ENCODE results near the gene STK25.

Gene STK25

DNA sequence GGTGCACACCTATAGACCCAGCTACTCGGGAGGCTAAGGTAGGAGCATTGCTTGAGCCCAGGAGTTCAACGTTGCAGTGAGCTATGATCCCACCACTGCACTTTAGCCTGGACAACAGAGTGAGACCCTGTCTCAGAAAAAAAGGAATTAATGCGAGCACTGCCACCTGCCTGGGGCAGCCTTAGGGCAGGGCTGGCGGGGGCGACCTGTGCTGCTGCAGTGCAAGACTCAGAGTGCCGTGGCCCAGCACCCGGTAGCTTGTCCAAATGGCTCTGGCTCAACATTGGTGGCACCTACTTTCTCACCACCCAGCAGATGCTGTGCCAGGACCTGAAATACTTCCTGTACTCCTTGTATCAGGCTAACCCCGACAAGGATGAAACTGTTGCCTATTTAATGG, 30.2 kb downstream of the STK25 start:
- no peak for DNase-seq (ENCODE audit: low read depth, low spot score)
- Histone ChIP-seq H3K4me3 (ENCODE audit: low read length) (no peak overlapping the region), H3K4me1 (ENCODE audit: control insufficient read depth, insufficient read depth, low read length) (no peaks in the 10 kb centered on the region), H3K36me3 (ENCODE audit: control insufficient read depth, insufficient read depth, low read length) (no peaks in the 10 kb centered on the region), H3K27ac (ENCODE audit: low read length) (no peak overlapping the region), H3K9me3 (ENCODE audit: control insufficient read depth, insufficient read depth, low read length) (no peaks in the 10 kb centered on the region), H3K27me3 (ENCODE audit: control insufficient read depth, insufficient read depth, low read length) (no peaks in the 10 kb centered on the region)
- WGBS (ENCODE audit: insufficient coverage, insufficient read length): no CpG with 5 or more reads among the region's 8 CpGs

DNA sequence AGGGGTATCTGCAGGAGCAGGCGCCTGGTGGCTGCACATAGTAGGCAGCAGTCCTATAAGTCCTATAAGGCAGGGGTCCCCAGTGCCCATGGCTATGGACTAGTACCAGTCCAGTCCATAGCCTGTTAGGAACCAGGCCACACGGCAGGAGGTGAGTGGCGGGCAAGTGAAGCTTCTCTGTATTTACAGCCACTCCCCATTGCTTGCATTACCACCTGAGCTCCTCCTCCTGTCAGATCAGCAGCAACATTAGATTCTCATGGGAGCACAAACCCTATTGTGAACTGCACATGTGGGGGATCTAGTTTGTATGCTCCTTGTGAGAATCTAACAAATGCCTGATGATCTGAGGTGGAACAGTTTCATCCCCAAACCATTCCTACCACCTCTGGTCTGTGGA, 33.1 kb downstream of the STK25 start:
- H3K4me1 ChIP-seq (ENCODE audit: control insufficient read depth, insufficient read depth, low read length): no peaks in the 10 kb centered on the region
- WGBS (ENCODE audit: insufficient coverage, insufficient read length): no CpG with 5 or more reads among the region's 3 CpGs
- H3K36me3 ChIP-seq (ENCODE audit: control insufficient read depth, insufficient read depth, low read length): no peaks in the 10 kb centered on the region
- H3K27me3 ChIP-seq (ENCODE audit: control insufficient read depth, insufficient read depth, low read length): no peaks in the 10 kb centered on the region
- 0 out of 2 replicates have a peak, but pooled peaks cover 1% of the 10 kb centered on the region for H3K9me3 ChIP-seq (ENCODE audit: control insufficient read depth, insufficient read depth, low read length)
- no peak for DNase-seq (ENCODE audit: low read depth, low spot score)
- no peak overlapping the region for H3K4me3 ChIP-seq (ENCODE audit: low read length)
- H3K27ac ChIP-seq (ENCODE audit: low read length): no peak overlapping the region

DNA sequence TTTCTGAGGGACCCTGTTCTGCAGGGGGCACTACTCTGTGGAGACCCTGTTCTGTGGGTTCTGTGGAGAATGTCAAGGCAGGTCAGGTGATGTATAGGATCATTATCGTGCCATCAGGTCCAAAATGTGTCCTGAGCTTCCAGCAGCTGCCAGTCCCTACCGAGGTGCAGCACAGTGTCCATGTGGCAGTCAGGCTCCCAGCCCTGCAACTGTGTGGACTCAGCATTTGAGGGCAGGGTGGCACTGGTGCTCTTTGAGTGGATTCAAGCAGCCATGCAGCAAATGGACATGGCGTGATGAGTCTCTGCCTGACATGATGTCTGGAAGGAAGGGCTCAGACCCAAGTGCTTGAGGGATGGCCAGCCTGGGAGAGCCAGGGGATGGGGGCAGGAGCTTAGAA, 35.0 kb downstream of the STK25 start:
- no peaks in the 10 kb centered on the region for H3K4me1 ChIP-seq (ENCODE audit: control insufficient read depth, insufficient read depth, low read length)
- no CpG with 5 or more reads among the region's 3 CpGs for WGBS (ENCODE audit: insufficient coverage, insufficient read length)
- H3K27me3 ChIP-seq (ENCODE audit: control insufficient read depth, insufficient read depth, low read length): no peaks in the 10 kb centered on the region
- no peak for DNase-seq (ENCODE audit: low read depth, low spot score)
- H3K36me3 ChIP-seq (ENCODE audit: control insufficient read depth, insufficient read depth, low read length): no peaks in the 10 kb centered on the region
- no peak overlapping the region for H3K4me3 ChIP-seq (ENCODE audit: low read length)
- no peak overlapping the region for H3K27ac ChIP-seq (ENCODE audit: low read length)
- H3K9me3 ChIP-seq (ENCODE audit: control insufficient read depth, insufficient read depth, low read length): 0 out of 2 replicates have a peak, but pooled peaks cover 1% of the 10 kb centered on the region

DNA sequence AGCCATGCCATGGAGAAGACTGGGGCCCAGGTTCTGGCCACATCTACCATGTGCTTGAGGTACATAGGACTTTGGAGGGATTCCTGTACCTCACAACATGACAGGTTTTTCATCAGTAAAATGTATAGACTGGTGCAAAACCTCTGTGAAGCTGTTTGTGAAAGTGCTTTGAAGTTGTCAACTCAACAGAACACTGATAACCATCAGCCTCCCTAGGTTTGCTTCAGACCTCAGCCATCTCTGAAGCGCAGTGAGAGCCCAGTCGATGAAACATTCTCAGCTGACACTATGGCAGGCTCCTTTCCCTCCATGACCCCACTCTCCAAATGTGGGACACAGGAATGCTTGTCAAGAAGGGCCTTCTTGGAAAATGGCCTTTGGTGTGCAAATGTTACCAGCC, 38.6 kb downstream of the STK25 start:
- no peak overlapping the region for H3K4me3 ChIP-seq (ENCODE audit: low read length)
- no peaks in the 10 kb centered on the region for H3K27me3 ChIP-seq (ENCODE audit: control insufficient read depth, insufficient read depth, low read length)
- no peak for DNase-seq (ENCODE audit: low read depth, low spot score)
- H3K9me3 ChIP-seq (ENCODE audit: control insufficient read depth, insufficient read depth, low read length): 0 out of 2 replicates have a peak, but pooled peaks cover 1% of the 10 kb centered on the region
- WGBS (ENCODE audit: insufficient coverage, insufficient read length): no CpG with 5 or more reads among the region's 2 CpGs
- H3K27ac ChIP-seq (ENCODE audit: low read length): no peak overlapping the region
- no peaks in the 10 kb centered on the region for H3K36me3 ChIP-seq (ENCODE audit: control insufficient read depth, insufficient read depth, low read length)
- no peaks in the 10 kb centered on the region for H3K4me1 ChIP-seq (ENCODE audit: control insufficient read depth, insufficient read depth, low read length)

DNA sequence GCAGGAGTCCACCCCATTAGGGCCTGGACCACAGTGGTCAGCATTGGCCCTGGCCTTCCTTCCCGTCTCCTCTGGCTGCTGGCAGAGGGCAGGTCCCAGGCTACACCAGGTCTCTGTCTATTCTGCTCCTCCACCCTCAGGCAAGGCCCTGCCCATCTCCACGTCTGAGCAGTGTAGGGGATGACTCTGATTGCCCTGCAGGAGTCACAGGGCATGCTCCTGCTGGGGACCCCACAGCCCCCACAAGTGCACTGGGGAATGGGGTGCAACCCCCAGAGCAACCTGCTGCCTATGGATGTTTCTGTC, 40.0 kb downstream of the STK25 start:
- Histone ChIP-seq H3K36me3 (ENCODE audit: control insufficient read depth, insufficient read depth, low read length) (no peaks in the 10 kb centered on the region), H3K4me3 (ENCODE audit: low read length) (no peak overlapping the region), H3K9me3 (ENCODE audit: control insufficient read depth, insufficient read depth, low read length) (0 out of 2 replicates have a peak, but pooled peaks cover 1% of the 10 kb centered on the region), H3K27ac (ENCODE audit: low read length) (no peak overlapping the region), H3K27me3 (ENCODE audit: control insufficient read depth, insufficient read depth, low read length) (no peaks in the 10 kb centered on the region), H3K4me1 (ENCODE audit: control insufficient read depth, insufficient read depth, low read length) (no peaks in the 10 kb centered on the region)
- WGBS (ENCODE audit: insufficient coverage, insufficient read length): no CpG with 5 or more reads among the region's 2 CpGs
- no peak for DNase-seq (ENCODE audit: low read depth, low spot score)

DNA sequence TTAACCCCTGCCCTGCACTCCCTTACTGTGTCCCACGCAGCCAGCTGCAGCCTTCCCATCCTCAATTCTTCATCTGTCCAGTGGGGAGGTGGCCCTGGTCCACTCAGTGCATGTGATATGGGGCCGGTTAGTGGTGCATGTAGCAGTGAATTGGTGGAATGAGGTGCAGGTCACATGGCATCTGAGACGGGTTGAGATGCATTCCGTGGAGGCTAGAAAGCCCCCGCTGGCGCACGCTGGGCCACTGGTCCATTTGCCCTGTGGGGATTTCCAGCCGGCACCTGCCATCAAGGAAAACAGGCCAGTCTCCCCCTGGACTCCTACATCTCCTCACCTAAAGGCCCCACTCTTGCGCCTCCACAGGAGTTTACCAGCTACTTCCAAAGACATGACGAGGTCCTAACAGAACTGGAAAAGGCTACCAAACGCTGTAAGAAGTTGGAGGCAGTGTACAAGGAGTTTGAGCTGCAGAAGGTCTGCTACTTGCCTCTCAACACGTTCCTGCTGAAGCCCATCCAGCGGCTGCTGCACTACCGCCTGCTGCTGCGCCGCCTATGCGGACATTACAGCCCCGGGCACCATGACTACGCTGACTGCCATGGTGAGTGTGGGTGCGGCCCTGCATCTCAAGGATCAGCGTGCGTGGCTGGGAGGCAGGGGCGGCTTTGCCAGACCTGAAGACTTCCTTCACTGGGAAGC, 40.5 kb downstream of the STK25 start:
- no peaks in the 10 kb centered on the region for H3K27me3 ChIP-seq (ENCODE audit: control insufficient read depth, insufficient read depth, low read length)
- H3K4me1 ChIP-seq (ENCODE audit: control insufficient read depth, insufficient read depth, low read length): no peaks in the 10 kb centered on the region
- WGBS (ENCODE audit: insufficient coverage, insufficient read length): no CpG with 5 or more reads among the region's 23 CpGs
- H3K36me3 ChIP-seq (ENCODE audit: control insufficient read depth, insufficient read depth, low read length): no peaks in the 10 kb centered on the region
- no peak overlapping the region for H3K4me3 ChIP-seq (ENCODE audit: low read length)
- 0 out of 2 replicates have a peak, but pooled peaks cover 1% of the 10 kb centered on the region for H3K9me3 ChIP-seq (ENCODE audit: control insufficient read depth, insufficient read depth, low read length)
- no peak for DNase-seq (ENCODE audit: low read depth, low spot score)
- no peak overlapping the region for H3K27ac ChIP-seq (ENCODE audit: low read length)

DNA sequence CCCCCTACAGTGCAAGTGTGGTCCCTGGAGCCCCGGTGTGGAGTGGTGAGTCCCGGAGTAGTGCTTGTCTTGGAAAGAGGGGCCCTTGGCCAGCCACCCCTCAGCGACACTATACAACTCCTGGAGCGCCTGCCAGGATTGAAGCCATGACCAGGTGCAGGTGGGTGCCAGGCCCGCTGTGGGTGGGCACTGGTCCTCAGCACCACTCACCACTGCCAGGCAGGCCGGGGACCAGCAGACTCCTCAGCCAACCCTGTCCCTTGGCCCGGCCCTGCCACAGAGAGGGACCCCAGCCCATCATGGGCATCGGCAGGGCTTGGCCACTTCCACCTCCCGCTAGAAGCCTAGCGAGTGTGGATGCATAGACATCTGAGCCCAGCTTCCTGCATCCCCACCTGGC, 42.2 kb downstream of the STK25 start:
- no peak overlapping the region for H3K27ac ChIP-seq (ENCODE audit: low read length)
- H3K27me3 ChIP-seq (ENCODE audit: control insufficient read depth, insufficient read depth, low read length): no peaks in the 10 kb centered on the region
- no CpG with 5 or more reads among the region's 10 CpGs for WGBS (ENCODE audit: insufficient coverage, insufficient read length)
- 0 out of 2 replicates have a peak, but pooled peaks cover under 1% of the 10 kb centered on the region for H3K9me3 ChIP-seq (ENCODE audit: control insufficient read depth, insufficient read depth, low read length)
- no peaks in the 10 kb centered on the region for H3K4me1 ChIP-seq (ENCODE audit: control insufficient read depth, insufficient read depth, low read length)
- no peaks in the 10 kb centered on the region for H3K36me3 ChIP-seq (ENCODE audit: control insufficient read depth, insufficient read depth, low read length)
- no peak for DNase-seq (ENCODE audit: low read depth, low spot score)
- no peak overlapping the region for H3K4me3 ChIP-seq (ENCODE audit: low read length)

DNA sequence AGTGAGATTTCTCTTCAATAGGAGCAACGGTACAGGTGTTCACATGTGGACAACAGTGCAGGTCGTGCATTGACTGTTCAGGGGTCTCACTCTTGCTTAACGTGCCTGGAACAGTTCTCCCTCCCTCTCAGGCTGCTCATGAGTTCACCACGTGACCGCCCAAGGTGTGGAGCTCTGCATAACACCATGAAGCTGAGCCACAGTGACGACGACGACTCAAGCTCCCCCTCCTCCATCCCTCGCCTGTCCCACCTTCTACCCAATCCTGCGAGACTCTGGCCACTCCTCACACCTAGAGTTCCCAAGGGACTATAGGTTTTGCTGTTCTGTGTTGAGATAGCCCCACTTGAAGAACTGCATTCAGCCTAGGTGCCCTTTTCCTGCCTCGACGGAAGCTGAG, 42.8 kb downstream of the STK25 start:
- H3K9me3 ChIP-seq (ENCODE audit: control insufficient read depth, insufficient read depth, low read length): no peaks in the 10 kb centered on the region
- H3K4me3 ChIP-seq (ENCODE audit: low read length): no peak overlapping the region
- WGBS (ENCODE audit: insufficient coverage, insufficient read length): no CpG with 5 or more reads among the region's 12 CpGs
- no peak overlapping the region for H3K27ac ChIP-seq (ENCODE audit: low read length)
- no peaks in the 10 kb centered on the region for H3K36me3 ChIP-seq (ENCODE audit: control insufficient read depth, insufficient read depth, low read length)
- no peaks in the 10 kb centered on the region for H3K4me1 ChIP-seq (ENCODE audit: control insufficient read depth, insufficient read depth, low read length)
- H3K27me3 ChIP-seq (ENCODE audit: control insufficient read depth, insufficient read depth, low read length): no peaks in the 10 kb centered on the region
- no peak for DNase-seq (ENCODE audit: low read depth, low spot score)

DNA sequence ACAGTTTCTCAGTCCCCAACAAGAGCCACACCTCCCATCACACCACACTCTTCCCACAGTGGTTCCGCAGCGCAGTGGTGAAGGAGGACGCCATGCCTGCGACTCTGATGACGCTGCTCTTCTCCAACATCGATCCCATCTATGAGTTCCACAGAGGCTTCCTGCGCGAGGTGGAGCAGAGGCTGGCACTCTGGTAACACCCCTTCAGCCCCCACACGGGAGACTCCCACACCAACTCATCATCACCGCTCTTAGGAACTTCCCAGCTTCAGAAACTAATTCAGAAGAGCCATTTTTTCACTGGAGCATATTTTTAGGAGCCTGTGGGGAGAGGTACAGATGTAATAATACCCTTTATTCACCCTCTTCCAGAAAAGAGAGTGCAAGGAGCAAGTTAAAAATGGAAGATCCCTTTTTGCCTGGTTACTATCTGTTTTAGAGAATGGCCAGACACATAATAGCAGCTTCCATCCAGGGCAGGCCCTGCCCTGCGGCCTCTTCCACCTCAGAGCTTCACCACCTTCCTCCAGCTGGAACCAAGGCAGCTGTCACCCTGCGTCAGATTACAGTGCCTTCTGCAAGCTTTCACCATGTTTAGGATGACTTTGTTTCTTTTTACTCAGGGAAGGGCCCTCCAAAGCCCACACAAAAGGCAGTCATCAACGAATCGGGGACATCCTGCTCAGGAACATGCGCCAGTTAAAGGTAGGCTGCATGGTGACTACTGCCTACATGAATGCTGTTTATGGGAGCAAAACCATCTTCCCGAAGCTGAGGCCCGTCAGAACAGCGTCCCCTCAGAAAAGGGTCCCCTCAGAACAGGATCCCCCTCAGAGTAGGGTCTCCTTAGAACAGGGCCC, 44.9 kb downstream of the STK25 start:
- WGBS (ENCODE audit: insufficient coverage, insufficient read length): no CpG with 5 or more reads among the region's 18 CpGs
- no peak for DNase-seq (ENCODE audit: low read depth, low spot score)
- Histone ChIP-seq H3K36me3 (ENCODE audit: control insufficient read depth, insufficient read depth, low read length) (no peaks in the 10 kb centered on the region), H3K4me1 (ENCODE audit: control insufficient read depth, insufficient read depth, low read length) (no peaks in the 10 kb centered on the region), H3K4me3 (ENCODE audit: low read length) (no peak overlapping the region), H3K9me3 (ENCODE audit: control insufficient read depth, insufficient read depth, low read length) (no peaks in the 10 kb centered on the region), H3K27ac (ENCODE audit: low read length) (no peak overlapping the region), H3K27me3 (ENCODE audit: control insufficient read depth, insufficient read depth, low read length) (no peaks in the 10 kb centered on the region)

DNA sequence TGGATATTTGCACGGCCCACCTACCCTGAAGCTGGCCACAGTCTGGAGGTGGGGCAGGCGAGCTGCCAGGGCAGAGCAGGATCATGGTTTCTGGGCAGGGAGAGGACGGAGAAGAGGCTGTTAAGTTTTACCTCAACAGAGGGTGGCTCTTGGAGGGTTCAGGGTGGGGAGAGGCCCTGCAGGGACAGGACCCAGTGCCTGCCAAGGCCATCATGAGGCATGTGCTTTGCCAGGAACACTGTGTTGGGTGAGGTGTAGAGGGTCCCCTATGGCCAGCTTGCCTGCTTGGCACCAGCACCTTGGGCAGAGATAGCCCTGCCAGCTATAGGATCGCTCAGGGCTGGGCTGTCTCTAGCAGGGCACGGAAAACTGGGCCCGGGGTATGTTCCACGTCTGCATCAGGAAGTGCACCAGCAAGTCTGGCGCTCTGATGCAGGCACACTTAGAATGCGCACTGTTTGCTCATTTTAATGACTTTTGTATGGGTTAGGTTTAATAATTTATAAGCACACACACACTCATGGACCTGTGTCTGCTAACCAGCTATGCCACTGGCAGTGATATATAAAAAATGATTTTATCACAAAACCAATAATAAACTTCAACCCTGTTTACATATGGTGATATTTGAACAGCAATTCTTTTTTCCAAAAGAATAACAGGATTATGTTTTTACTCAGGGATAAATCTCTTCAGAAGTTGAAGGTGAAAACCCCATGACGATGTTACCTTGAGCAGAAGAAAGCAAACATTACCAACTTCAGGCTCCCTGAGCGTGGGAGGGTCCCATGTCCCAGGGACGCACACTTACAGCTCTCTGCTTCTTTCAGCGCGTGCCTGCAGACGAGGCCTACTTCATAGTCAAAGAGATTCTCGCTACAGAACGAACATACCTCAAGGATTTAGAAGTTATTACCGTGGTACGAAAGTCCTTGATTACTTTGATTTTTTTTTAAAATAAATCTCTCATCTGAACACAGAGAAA, 46.4 kb downstream of the STK25 start:
- no peaks in the 10 kb centered on the region for H3K36me3 ChIP-seq (ENCODE audit: control insufficient read depth, insufficient read depth, low read length)
- no CpG with 5 or more reads among the region's 19 CpGs for WGBS (ENCODE audit: insufficient coverage, insufficient read length)
- no peak for DNase-seq (ENCODE audit: low read depth, low spot score)
- no peaks in the 10 kb centered on the region for H3K4me1 ChIP-seq (ENCODE audit: control insufficient read depth, insufficient read depth, low read length)
- no peaks in the 10 kb centered on the region for H3K27me3 ChIP-seq (ENCODE audit: control insufficient read depth, insufficient read depth, low read length)
- H3K4me3 ChIP-seq (ENCODE audit: low read length): no peak overlapping the region
- H3K27ac ChIP-seq (ENCODE audit: low read length): no peak overlapping the region
- H3K9me3 ChIP-seq (ENCODE audit: control insufficient read depth, insufficient read depth, low read length): no peaks in the 10 kb centered on the region

Measured in iPS DF 6.9 (cell line).